Spleen (tissue), 7 donors: ENCODE measurements around the gene ADAMTS17.

ENCODE experiments used
- POLR2A ChIP-seq, 3 donors: fragments of 450-650 bp; IDR thresholded peaks; one replicate each; pipeline ENCODE4 v1.5.1; 2017; ENCODE audit warnings: antibody characterized with exemption in 3 of 3, mild to moderate bottlenecking in 1 of 3
- POLR2AphosphoS5 ChIP-seq, 3 donors: sonication (generic); formaldehyde crosslinking; IDR thresholded peaks; one replicate each; pipeline ENCODE4 v1.5.1; 2017; ENCODE audit warnings: antibody characterized with exemption in 3 of 3
- TF ChIP-seq, protein P1 (sequence below), 11 experiments: fragments of 200-600 bp in 7 of 11; fragments of 450-650 bp in 4 of 11; sonication (generic) in 4 of 11; IDR thresholded peaks in 8 of 11; conservative IDR thresholded peaks in 3 of 11; 1 replicate in 7 of 11; 2 replicates in 4 of 11; pipeline versions ENCODE4 v1.4.0 to v1.8.0; 2016 to 2021; ENCODE audit warnings: antibody characterized with exemption in 11 of 11, inconsistent platforms in 4 of 11, mild to moderate bottlenecking in 1 of 11
- donor health status: DM: no; HTN: no; CAD: no; lungs with moderate emphysema.
- donor health status: DM: no; HTN: no; CAD: no.
- donor health status: DM: no; HTN: no; CAD: no.

GRCh38 chr15:100030586-100031229 lies 311.1 kb downstream of the ADAMTS17 start:
- TF ChIP-seq POLR2A (IDR thresholded peaks at IDR 0.05) (no peak), POLR2AphosphoS5 (IDR thresholded peaks at IDR 0.05) (no peak)
- TF ChIP-seq, protein P1, sequence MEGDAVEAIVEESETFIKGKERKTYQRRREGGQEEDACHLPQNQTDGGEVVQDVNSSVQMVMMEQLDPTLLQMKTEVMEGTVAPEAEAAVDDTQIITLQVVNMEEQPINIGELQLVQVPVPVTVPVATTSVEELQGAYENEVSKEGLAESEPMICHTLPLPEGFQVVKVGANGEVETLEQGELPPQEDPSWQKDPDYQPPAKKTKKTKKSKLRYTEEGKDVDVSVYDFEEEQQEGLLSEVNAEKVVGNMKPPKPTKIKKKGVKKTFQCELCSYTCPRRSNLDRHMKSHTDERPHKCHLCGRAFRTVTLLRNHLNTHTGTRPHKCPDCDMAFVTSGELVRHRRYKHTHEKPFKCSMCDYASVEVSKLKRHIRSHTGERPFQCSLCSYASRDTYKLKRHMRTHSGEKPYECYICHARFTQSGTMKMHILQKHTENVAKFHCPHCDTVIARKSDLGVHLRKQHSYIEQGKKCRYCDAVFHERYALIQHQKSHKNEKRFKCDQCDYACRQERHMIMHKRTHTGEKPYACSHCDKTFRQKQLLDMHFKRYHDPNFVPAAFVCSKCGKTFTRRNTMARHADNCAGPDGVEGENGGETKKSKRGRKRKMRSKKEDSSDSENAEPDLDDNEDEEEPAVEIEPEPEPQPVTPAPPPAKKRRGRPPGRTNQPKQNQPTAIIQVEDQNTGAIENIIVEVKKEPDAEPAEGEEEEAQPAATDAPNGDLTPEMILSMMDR (IDR thresholded peaks at IDR 0.05 in 8 of 11, conservative IDR thresholded peaks at IDR 0.05 in 3 of 11) = no peak
